ENCODE data around the gene DNAH2.

GRCh38 chr17:7697828-7698588 is 19.5 kb upstream of the DNAH2 start:
- TF ChIP-seq POLR2AphosphoS5 (IDR thresholded peaks at IDR 0.05; ENCODE audit: borderline replicate concordance, low read depth, low read length) (no peak), EZH2 (IDR thresholded peaks at IDR 0.05) (no peak)

Measured in SK-N-MC (cell line).